OCI-LY1 (cell line): ENCODE results near the gene CFAP221.

Experiments
- H2AFZ ChIP-seq: fragments of 200-600 bp; sonication (generic), shearing (Covaris generic); 2 replicates; pipeline ENCODE4 v1.6.0; 2014; ENCODE audit warnings: antibody characterized with exemption, mild to moderate bottlenecking, low read length
- H3F3A ChIP-seq: fragments of 200-600 bp; sonication (generic), shearing (Covaris generic); 2 replicates; pipeline ENCODE4 v1.6.0; 2014; ENCODE audit warnings: mild to moderate bottlenecking, antibody characterized with exemption, low read length, moderate library complexity; ENCODE audit not compliant: insufficient read depth
- H3K27ac ChIP-seq: fragments of 200-600 bp; sonication (generic); 2 replicates; pipeline ENCODE4 v1.5.1; 2014; ENCODE audit warnings: low read length, mixed run types, mild to moderate bottlenecking, low read depth; ENCODE audit not compliant: poor library complexity, severe bottlenecking
- H3K27me3 ChIP-seq: fragments of 200-600 bp; sonication (generic); 2 replicates; pipeline ENCODE4 v1.6.0; 2014; ENCODE audit warnings: antibody characterized with exemption, mild to moderate bottlenecking, low read length, moderate library complexity; ENCODE audit not compliant: insufficient read depth
- H3K36me3 ChIP-seq: fragments of 200-600 bp; sonication (generic); 2 replicates; pipeline ENCODE4 v1.6.1; 2014; ENCODE audit warnings: mild to moderate bottlenecking, antibody characterized with exemption, low read length, moderate library complexity, mixed read lengths; ENCODE audit not compliant: insufficient read depth
- H3K4me1 ChIP-seq: fragments of 200-600 bp; sonication (generic); 2 replicates; pipeline ENCODE4 v1.5.1; 2014; ENCODE audit warnings: mild to moderate bottlenecking, low read length, moderate library complexity; ENCODE audit not compliant: insufficient read depth, severe bottlenecking
- H3K4me2 ChIP-seq: fragments of 200-600 bp; sonication (generic), shearing (Covaris generic); 2 replicates; pipeline ENCODE4 v1.6.1; 2014; ENCODE audit warnings: low read length
- H3K4me3 ChIP-seq: fragments of 200-600 bp; sonication (generic); 2 replicates; pipeline ENCODE4 v1.5.1; 2014; ENCODE audit warnings: low read length, low read depth, mild to moderate bottlenecking, mixed read lengths; ENCODE audit not compliant: poor library complexity, severe bottlenecking
- H3K79me2 ChIP-seq: fragments of 200-600 bp; shearing (Covaris generic); 2 replicates; pipeline ENCODE4 v1.6.1; 2016; ENCODE audit warnings: mixed run types, low read length, mixed read lengths; ENCODE audit not compliant: insufficient read depth
- H3K9ac ChIP-seq: fragments of 200-600 bp; sonication (generic), shearing (Covaris generic); 2 replicates; pipeline ENCODE4 v1.6.1; 2014; ENCODE audit warnings: mild to moderate bottlenecking, low read length, mixed read lengths
- H3K9me2 ChIP-seq: fragments of 200-600 bp; sonication (generic), shearing (Covaris generic); 2 replicates; pipeline ENCODE4 v1.6.1; 2014; ENCODE audit warnings: low read depth, mild to moderate bottlenecking, low read length, mixed read lengths
- H3K9me3 ChIP-seq: fragments of 200-600 bp; shearing (Covaris generic); 2 replicates; pipeline ENCODE4 v1.6.1; 2014; ENCODE audit warnings: low read length, mixed read lengths
- H4K20me1 ChIP-seq: fragments of 200-600 bp; sonication (generic), shearing (Covaris generic); 2 replicates; pipeline ENCODE4 v1.6.0; 2016; ENCODE audit warnings: mild to moderate bottlenecking, low read length; ENCODE audit not compliant: insufficient read depth
- EZH2 ChIP-seq: fragments of 200-600 bp; sonication (generic), shearing (Covaris generic); IDR thresholded peaks from 2 replicates; pipeline ENCODE4 v1.8.0; 2017; ENCODE audit warnings: borderline replicate concordance, mixed run types, mild to moderate bottlenecking, antibody characterized with exemption, low read length, moderate library complexity, mixed read lengths
- TF ChIP-seq, protein P1 (sequence below): fragments of 200-600 bp; sonication (generic), shearing (Covaris generic); IDR thresholded peaks from 2 replicates; pipeline ENCODE4 v1.5.1; 2017; ENCODE audit warnings: mild to moderate bottlenecking, antibody characterized with exemption, low read length, moderate library complexity, mixed read lengths

The CFAP221 gene

DNA sequence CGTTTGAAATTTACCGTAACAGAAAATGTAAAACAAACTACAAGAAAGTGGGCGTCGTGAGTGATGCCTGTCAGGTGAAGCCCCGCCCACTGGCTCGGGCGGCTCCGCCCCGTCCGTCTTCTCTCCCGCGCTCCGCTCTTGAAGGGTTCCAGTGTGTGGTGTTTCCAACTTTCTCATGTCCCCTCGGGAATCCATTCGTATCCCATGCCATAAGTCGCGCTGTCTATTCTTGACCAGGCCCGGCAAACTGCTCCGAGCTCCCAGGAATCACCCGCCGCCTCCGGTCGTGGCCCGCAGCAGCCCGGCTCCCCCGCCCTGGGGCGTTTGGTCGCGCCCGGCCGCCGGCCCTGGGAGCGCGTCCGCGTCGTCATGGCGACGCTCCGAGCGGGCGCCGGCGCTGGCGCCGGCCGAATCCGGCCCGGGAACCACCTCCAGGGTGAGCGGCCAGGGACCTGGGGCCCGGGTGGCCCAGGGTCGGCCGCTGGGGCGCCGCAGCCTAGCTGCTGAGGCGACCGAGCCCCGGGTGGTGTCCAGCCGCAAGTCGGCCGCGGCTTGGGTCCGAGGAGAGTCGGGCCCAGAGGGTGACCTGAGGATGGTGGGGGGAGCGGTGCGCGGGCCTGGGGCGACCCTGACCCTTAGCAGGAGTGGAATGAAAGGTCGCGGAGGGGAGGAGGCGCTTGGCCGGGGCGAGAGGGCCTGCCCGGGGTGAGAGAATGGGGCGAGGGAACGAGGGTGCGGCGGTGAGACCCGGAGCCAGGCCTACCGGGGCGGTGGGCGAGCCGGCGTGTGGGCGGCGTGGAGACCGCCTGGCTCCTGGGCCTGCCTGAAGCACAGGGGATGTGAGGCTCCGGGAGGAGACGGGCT lies at the start of gene CFAP221:
Gene CFAP221 (plus strand): TSS at position 375 of the 864 bp plus-strand sequence. CDS start 1,683 bp downstream, outside the sequence.
- Histone ChIP-seq H3K4me1 (no peaks in the 10 kb centered on the region), H3K4me2 (no peak within 1 kb of the TSS), H3F3A (no peaks in the 10 kb centered on the region), H3K27me3 (no peaks in the 10 kb centered on the region), H3K27ac (no peak within 1 kb of the TSS), H3K79me2 (no peaks in the 10 kb centered on the region), H4K20me1 (no peaks in the 10 kb centered on the region), H2AFZ (no peak within 1 kb of the TSS), H3K9me3 (no peaks in the 10 kb centered on the region), H3K4me3 (no peak within 1 kb of the TSS), H3K36me3 (no peaks in the 10 kb centered on the region), H3K9ac (no peak within 1 kb of the TSS), H3K9me2 (no peaks in the 10 kb centered on the region)
- TF ChIP-seq EZH2: no peak
- TF ChIP-seq, protein P1, sequence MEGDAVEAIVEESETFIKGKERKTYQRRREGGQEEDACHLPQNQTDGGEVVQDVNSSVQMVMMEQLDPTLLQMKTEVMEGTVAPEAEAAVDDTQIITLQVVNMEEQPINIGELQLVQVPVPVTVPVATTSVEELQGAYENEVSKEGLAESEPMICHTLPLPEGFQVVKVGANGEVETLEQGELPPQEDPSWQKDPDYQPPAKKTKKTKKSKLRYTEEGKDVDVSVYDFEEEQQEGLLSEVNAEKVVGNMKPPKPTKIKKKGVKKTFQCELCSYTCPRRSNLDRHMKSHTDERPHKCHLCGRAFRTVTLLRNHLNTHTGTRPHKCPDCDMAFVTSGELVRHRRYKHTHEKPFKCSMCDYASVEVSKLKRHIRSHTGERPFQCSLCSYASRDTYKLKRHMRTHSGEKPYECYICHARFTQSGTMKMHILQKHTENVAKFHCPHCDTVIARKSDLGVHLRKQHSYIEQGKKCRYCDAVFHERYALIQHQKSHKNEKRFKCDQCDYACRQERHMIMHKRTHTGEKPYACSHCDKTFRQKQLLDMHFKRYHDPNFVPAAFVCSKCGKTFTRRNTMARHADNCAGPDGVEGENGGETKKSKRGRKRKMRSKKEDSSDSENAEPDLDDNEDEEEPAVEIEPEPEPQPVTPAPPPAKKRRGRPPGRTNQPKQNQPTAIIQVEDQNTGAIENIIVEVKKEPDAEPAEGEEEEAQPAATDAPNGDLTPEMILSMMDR: no peak

GRCh38 chr2:119495948-119496347 lies 48.3 kb upstream of the CFAP221 start:
- H3K4me3 ChIP-seq: no peak overlapping the region
- no peaks in the 10 kb centered on the region for H3K9me3 ChIP-seq
- no peak overlapping the region for H2AFZ ChIP-seq
- no peak overlapping the region for H3K27ac ChIP-seq
- TF ChIP-seq EZH2: no peak
- TF ChIP-seq, protein P1: no peak
- H4K20me1 ChIP-seq: no peaks in the 10 kb centered on the region
- H3K27me3 ChIP-seq: no peaks in the 10 kb centered on the region
- H3K4me2 ChIP-seq: no peak overlapping the region
- H3F3A ChIP-seq: no peaks in the 10 kb centered on the region
- no peaks in the 10 kb centered on the region for H3K9me2 ChIP-seq
- H3K4me1 ChIP-seq: no peaks in the 10 kb centered on the region
- no peaks in the 10 kb centered on the region for H3K79me2 ChIP-seq
- no peak overlapping the region for H3K9ac ChIP-seq
- no peaks in the 10 kb centered on the region for H3K36me3 ChIP-seq

- Histone ChIP-seq H3K9me3 (no peaks in the 10 kb centered on the region), H3K36me3 (no peaks in the 10 kb centered on the region), H3K9me2 (no peaks in the 10 kb centered on the region), H3F3A (no peaks in the 10 kb centered on the region), H3K27me3 (no peaks in the 10 kb centered on the region), H3K4me1 (no peaks in the 10 kb centered on the region), H2AFZ (no peak overlapping the region), H3K4me2 (no peak overlapping the region), H3K79me2 (no peaks in the 10 kb centered on the region), H4K20me1 (no peaks in the 10 kb centered on the region), H3K4me3 (no peak overlapping the region), H3K27ac (no peak overlapping the region), H3K9ac (no peak overlapping the region)
- TF ChIP-seq EZH2: no peak
- TF ChIP-seq, protein P1: no peak
These were observed 47.6 kb upstream of the CFAP221 start for GRCh38 chr2:119496682-119497081.
